GM20431 (cell line): Measurements from ENCODE around the gene PRPF31.

ENCODE experiments used
- in situ Hi-C: fragments of 300-500 bp; cut with MseI, MboI; formaldehyde crosslinking; loops from one replicate; pipeline ENCODE4 v1.15.0; 2020; ENCODE audit warnings: low sequenced_read_pairs; ENCODE audit not compliant: unreplicated experiment

Gene PRPF31

GRCh38 chr19:54107876-54108490 is 7.6 kb upstream of the PRPF31 start:
- in situ Hi-C loops, result no loop called here

GRCh38 chr19:54108496-54108895 is 7.1 kb upstream of the PRPF31 start:
- in situ Hi-C loops, result no loop called here

DNA sequence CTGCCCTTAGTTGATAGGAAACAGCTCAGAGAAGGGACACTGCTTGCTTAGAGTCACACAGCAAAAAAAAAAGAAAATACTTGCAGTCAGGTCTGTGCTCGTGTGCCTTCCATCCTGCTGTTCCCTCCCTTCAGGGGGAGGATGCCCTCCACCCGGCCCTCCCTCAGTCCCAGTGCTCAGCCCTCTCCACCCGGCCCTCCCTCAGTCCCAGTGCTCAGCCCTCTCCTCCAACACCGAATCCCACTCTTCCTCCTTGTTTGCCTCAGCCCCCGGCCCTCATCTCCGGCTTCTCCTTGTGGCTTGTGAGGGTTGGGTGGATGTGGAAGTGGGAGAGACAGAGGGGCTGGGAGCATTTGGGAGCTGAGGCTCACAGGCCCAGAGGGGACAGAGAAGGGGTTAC is 5.9 kb upstream of the PRPF31 start:
- in situ Hi-C loops, result no loop called here

- in situ Hi-C loops, result no loop called here
Observed at GRCh38 chr19:54114340-54115108, 1.0 kb upstream of the PRPF31 start.

DNA sequence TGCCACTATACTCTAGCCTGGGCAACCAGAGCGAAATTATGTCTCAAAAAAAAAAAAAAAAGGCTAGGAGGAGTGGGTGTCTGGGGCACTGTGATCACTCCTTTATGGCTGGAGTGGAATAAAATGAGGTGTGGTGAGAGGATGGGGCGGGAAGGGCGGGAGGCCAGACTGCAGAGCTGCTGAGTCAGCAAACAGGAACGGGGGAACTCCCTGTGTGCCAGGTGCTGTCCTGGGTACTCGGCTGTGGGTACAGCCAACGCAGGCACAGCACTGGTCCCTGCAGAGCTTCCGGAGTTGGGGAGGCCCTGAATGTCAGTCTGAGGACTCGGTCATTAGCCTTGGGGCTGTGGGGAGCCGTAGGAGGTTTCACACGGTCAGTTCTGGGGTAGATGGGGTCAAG is 5.7 kb downstream of the PRPF31 start:
- in situ Hi-C loops, result no loop called here

DNA sequence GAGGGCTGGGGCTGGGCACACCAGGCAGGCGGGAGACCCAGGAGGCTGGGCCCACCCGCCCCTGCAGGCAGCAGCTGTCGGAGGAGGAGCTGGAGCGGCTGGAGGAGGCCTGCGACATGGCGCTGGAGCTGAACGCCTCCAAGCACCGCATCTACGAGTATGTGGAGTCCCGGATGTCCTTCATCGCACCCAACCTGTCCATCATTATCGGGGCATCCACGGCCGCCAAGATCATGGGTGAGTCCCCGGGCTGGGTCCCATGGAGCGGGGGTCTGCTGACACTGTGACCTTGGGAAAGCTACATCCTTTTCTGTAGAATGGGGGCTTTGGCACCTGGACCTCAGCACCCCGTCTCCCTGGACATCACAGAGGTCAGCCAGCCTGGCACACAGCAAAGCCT is 8.1 kb downstream of the PRPF31 start:
- in situ Hi-C loops, result no loop called here

DNA sequence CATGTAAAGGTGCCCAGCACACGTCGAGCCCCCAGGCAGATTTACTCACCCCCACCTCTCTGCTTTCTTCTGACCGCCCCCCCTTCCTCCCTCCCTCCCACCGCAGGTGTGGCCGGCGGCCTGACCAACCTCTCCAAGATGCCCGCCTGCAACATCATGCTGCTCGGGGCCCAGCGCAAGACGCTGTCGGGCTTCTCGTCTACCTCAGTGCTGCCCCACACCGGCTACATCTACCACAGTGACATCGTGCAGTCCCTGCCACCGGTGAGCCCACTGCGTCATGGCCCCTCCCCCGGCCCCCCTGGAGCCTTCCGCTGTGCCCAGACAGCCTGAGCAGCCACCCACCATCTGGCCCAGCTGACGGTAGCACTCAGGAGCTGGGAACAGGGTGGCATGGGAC is 8.8 kb downstream of the PRPF31 start:
- in situ Hi-C loops, result no loop called here

GRCh38 chr19:54125713-54126112 is 10.2 kb downstream of the PRPF31 start:
- in situ Hi-C loops, result no loop called here

DNA sequence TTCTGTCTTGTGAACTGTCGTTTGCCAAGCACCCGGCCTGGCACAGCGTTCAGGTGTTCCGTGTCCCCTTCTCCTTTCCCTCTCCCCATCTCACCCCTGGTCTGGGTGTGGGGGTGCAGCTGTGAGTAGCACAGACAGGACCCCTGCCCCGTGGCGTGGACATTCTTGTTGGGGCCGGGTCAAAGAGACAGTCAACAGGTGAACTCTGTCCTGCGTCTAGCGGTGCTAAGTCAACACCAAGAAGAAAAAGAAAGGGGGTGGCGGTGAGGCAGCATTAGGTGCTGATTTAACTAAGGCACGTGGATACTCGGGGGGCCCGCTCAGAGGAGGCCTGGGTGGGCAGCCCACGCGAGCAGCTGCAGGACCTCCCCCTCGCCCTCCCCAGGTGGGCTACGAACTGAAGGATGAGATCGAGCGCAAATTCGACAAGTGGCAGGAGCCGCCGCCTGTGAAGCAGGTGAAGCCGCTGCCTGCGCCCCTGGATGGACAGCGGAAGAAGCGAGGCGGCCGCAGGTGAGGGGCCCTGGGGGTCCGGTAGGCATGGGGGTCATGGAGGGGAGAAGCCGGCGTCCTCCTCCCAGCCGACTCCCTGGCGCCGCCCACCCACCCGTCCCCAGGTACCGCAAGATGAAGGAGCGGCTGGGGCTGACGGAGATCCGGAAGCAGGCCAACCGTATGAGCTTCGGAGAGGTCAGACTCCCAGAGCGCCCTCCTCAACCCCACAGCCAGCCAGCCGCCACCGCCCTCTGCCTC is 12.3 kb downstream of the PRPF31 start:
- in situ Hi-C loops, result no loop called here

GRCh38 chr19:54128441-54128725 is 12.8 kb downstream of the PRPF31 start:
- in situ Hi-C loops, result no loop called here

DNA sequence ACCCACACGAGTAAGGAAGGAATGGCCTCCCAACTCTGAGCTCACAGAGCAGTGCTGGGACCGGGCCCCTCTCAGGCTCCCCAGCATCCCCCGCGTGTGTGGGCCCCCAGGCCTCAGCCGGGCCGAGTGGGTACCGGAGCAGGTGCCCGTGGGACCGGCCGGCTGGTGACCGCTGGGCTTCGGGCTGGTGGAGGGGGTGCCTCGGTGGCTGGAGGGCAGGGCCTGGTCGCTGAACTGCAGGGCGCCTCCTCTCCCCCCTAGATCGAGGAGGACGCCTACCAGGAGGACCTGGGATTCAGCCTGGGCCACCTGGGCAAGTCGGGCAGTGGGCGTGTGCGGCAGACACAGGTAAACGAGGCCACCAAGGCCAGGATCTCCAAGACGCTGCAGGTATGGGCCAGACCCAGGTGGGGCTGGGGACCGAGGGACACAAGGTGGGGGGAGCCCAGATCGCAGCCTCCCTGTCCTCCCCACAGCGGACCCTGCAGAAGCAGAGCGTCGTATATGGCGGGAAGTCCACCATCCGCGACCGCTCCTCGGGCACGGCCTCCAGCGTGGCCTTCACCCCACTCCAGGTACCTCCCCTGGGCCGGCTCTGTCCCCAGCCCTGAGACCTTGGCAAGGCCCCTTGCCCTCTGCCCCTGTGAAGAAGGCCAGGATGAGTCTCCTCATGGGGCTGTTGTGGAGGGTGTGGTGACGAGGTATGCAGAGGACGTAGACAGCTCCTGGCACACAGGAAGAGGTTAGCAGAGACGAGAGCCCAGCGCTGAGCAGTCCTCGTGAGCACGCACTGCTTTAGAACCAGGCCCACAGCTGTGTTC is 13.5 kb downstream of the PRPF31 start:
- in situ Hi-C loops, result no loop called here

DNA sequence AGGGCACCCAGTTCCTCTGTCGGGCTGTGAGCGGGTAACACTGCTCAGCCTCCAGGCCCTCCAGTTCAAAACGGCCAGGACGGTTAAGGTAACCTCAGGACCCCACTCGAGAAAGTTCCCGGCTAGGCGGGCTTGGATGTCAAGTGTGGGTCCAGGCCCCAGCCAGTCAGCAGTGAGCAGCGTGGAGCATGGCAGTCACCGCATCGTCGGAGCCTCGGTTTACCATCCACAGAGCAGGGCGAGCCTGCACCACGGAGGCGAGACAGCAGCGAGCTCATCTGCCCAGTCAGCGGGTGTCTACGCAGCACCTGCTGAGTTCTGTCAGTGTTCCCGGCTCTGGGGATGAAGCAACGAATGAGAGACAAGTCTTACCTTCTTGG is 14.1 kb downstream of the PRPF31 start:
- in situ Hi-C loops, result no loop called here

DNA sequence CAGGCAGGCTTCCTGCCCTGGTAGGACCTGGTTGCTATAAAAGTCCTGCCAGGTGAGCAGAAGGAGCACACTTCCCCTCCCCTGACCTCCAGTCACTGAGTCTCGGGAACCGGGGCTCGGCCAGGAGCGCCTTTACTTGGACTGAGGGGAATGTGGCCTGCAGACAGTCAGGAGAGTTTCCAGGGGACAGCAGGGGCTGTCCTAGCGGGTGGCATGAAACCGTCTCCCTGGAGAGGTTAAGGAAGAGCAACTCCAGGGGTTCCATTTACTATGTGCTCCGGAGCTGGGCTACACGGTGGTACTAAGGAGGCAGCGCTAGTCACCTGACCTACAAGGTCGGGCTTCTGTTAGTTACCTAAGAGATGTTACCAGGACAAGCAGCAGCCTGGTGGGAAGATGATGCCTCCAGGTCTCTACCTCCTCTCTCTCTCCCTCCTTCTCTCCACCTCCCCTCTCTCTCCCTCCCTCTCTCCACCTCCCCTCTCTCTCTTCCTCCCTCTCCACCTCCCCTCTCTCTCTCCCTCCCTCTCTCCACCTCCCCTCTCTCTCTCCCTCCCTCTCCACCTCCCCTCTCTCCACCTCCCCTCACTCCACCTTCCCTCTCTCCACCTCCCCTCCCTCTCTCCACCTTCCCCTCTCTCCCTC is 17.9 kb downstream of the PRPF31 start:
- in situ Hi-C loops, result no loop called here

DNA sequence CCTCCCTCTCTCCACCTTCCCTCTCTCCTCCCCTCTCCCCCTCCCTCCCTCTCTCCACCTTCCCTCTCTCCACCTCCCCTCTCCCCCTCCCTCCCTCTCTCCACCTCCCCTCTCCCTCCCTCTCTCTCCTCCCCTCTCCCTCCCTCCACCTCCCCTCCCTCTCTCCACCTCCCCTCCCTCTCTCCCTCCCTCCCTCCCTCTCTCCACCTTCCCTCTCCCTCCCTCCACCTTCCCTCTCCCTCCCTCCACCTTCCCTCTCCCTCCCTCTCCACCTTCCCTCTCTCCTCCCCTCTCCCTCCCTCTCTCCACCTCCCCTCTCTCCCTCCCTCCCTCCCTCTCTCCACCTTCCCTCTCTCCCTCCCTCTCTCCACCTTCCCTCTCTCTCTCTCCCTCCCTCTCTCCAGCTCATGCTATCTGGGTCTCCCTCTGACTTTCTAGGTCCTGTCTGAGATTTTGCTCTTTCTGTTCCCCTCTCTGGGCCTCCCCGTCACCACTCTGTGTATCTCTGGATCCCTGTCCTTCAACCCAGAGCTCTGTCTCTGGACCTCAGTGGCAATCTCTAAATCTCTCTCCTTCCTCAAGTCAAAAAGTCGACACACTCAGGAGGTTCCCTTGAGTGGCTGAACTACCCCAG is 18.5 kb downstream of the PRPF31 start:
- in situ Hi-C loops, result no loop called here

DNA sequence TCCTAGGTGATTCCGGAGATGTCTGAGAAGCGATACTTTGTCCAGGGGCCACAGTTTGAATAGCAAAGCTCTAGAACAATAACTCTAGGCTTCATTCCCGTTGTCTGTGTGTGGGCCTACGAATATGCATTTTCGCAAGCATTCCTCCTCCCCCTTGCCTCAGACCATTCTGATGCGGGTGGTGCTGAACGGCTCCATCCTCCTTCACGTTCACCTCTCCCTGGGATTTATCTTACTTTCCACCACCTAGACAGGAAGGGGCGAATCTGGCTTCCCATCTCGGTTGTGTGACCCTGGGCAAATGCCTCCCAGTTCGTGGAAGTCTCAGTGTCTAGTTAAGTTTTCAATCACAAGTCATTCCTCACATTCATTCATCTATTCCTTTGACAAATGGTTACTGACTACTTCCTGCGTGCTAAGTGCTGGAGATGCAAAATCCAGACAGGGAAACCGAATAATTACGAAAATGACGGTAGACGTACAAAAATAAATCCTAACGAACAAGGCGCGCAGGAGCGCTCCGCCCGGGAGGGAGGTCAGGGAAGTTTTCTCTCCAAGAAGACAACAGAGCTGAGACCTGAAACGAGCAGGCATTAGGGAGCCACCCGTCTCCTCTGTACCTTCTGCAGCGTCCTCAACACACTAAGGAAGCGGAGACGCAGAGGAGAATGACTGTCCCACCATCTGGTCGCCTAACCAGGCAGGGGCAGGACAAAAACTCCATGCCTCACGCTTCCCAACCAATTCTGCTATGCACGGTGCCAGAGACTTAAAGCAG is 20.7 kb downstream of the PRPF31 start:
- in situ Hi-C loops, result no loop called here

DNA sequence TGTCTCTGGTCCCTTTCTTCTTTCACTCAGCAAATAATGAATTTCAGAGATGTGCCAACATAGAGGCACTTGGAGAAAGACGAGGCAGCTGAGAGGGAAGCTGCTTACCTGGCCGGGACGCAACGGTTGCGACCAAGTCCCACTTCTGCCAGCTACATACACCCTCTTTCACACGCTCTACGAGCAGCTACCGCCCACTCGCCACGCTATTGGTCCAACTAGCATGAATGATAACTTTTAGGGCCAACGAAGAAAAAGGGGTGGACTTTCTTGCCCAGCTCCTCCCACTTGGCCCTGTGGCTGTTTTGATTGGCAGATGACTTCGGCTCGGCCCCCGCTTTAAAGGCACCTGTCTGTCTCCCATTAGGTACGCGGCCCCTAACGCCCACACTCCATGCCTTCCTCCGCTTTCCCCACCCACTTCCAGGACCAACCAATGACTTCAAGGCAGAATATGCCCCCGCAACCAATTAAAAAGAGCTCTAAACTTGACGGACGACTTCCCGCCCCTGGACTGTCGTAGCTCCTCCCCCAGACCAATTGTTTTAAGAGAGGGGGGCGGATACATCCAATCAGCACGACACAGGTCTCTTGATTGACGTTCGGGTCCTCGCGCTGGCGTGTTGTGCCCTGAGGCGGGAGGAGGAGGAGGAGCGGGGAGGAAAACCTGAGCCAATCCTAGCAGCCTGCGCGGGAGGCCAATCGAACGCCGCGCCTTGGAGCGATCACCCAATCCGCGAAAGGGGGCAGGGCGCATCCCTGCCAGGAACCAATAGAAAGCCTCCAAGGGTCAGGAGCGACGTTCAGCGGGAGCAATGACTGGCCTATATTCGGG is 21.5 kb downstream of the PRPF31 start:
- in situ Hi-C loops, result no loop called here

GRCh38 chr19:54137699-54138488 is 22.3 kb downstream of the PRPF31 start, which contains the start of gene CNOT3:
Gene CNOT3, plus strand, starts transcription at chr19:54137762. Its CDS starts 5,217 bp downstream, at chr19:54142979.
- in situ Hi-C loops, result no loop called here
